RWPE2 (cell line): ENCODE data around the gene RPS6KA4.

Source experiments
- ATAC-seq: fragments of 200-7000 bp; cut with Tn5 transposase; 3 replicates; pipeline ENCODE4 v1.9.1; 2021; ENCODE audit warnings: low read depth
- DNase-seq: peaks from one replicate; pipeline ENCODE4 v3.0.0-alpha.2; 2020; ENCODE audit warnings: low spot score
- H3K27ac ChIP-seq: fragments of 450-650 bp; 2 replicates; pipeline ENCODE4 v1.5.1; 2017; ENCODE audit warnings: mild to moderate bottlenecking; ENCODE audit not compliant: poor library complexity, severe bottlenecking
- H3K27me3 ChIP-seq: fragments of 250-450 bp; sonication (Bioruptor Pico); 2 replicates; pipeline ENCODE4 v1.5.1; 2021; ENCODE audit warnings: mild to moderate bottlenecking, moderate library complexity; ENCODE audit not compliant: insufficient read depth, poor library complexity, severe bottlenecking
- H3K36me3 ChIP-seq: fragments of 250-450 bp; sonication (Bioruptor Pico); 2 replicates; pipeline ENCODE4 v1.5.1; 2020; ENCODE audit warnings: low read depth, mild to moderate bottlenecking, moderate library complexity
- H3K4me1 ChIP-seq: fragments of 250-450 bp; sonication (Bioruptor Pico); 2 replicates; pipeline ENCODE4 v1.5.1; 2021; ENCODE audit warnings: mild to moderate bottlenecking, moderate library complexity; ENCODE audit not compliant: insufficient read depth, poor library complexity, severe bottlenecking
- H3K4me3 ChIP-seq: fragments of 250-450 bp; sonication (Bioruptor Pico); 2 replicates; pipeline ENCODE4 v1.5.1; 2021; ENCODE audit warnings: mild to moderate bottlenecking, moderate library complexity; ENCODE audit not compliant: severe bottlenecking
- H3K9me3 ChIP-seq: fragments of 250-450 bp; sonication (Bioruptor Pico); 2 replicates; pipeline ENCODE4 v1.5.1; 2021; ENCODE audit warnings: mild to moderate bottlenecking, moderate library complexity; ENCODE audit not compliant: severe bottlenecking
- TF ChIP-seq, protein P1 (sequence below): fragments of 450-650 bp; IDR thresholded peaks from one replicate; pipeline ENCODE4 v1.5.1; 2017; ENCODE audit warnings: mild to moderate bottlenecking, moderate library complexity; ENCODE audit not compliant: poor library complexity, severe bottlenecking

RPS6KA4 gene

DNA sequence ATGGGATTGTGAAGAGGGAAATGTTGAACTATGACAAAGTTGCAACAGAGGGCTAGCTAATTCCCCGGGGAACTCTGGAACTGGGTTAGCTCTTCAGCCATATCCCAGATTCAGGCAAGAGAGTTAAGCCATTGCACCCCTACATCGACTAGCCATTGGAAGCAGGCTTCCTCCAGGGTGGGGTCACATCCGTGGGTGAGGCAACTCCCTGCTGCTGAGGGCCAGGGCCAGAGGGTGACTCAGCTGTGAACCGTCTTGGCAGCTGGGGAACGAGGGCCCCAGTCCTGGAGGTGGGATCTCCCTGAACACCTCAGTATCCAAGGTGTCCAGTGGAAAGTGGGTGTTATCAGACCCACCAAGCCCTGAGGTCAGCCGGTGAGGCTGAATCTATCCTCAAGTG lies 41.1 kb downstream of the RPS6KA4 start:
- Histone ChIP-seq H3K27me3 (no peaks in the 10 kb centered on the region), H3K4me1 (peaks cover 6% of the 10 kb centered on the region), H3K36me3 (no peaks in the 10 kb centered on the region), H3K27ac (no peak overlapping the region), H3K4me3 (no peak overlapping the region), H3K9me3 (peaks cover 2% of the 10 kb centered on the region)
- DNase-seq: no peak
- TF ChIP-seq, protein P1, sequence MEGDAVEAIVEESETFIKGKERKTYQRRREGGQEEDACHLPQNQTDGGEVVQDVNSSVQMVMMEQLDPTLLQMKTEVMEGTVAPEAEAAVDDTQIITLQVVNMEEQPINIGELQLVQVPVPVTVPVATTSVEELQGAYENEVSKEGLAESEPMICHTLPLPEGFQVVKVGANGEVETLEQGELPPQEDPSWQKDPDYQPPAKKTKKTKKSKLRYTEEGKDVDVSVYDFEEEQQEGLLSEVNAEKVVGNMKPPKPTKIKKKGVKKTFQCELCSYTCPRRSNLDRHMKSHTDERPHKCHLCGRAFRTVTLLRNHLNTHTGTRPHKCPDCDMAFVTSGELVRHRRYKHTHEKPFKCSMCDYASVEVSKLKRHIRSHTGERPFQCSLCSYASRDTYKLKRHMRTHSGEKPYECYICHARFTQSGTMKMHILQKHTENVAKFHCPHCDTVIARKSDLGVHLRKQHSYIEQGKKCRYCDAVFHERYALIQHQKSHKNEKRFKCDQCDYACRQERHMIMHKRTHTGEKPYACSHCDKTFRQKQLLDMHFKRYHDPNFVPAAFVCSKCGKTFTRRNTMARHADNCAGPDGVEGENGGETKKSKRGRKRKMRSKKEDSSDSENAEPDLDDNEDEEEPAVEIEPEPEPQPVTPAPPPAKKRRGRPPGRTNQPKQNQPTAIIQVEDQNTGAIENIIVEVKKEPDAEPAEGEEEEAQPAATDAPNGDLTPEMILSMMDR: no peak
- ATAC-seq: peak; percentile 92

DNA sequence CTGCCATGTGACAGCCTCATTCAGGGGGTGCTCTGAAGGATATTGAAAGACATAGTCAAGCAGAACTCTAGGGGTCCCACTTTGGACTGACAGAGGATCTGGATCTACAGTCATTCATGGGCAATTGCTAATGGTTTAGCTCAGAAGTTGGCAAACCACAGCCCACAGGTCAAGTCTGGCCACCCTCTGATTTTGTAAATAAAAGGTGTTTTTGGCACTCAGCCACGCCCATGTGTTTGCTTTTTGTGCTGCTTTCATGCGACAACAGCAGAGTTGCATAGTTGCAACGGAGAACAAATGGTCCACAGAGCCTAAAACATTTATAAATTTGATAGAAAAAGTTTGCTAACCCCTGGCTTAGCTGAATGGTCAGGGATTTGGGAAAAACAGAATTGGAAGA lies 41.7 kb downstream of the RPS6KA4 start:
- no peak overlapping the region for H3K4me3 ChIP-seq
- TF ChIP-seq, protein P1: no peak
- H3K36me3 ChIP-seq: no peaks in the 10 kb centered on the region
- DNase-seq: no peak
- H3K27me3 ChIP-seq: no peaks in the 10 kb centered on the region
- no peak for ATAC-seq
- H3K9me3 ChIP-seq: peaks cover 2% of the 10 kb centered on the region
- no peak overlapping the region for H3K27ac ChIP-seq
- H3K4me1 ChIP-seq: peaks cover 6% of the 10 kb centered on the region

DNA sequence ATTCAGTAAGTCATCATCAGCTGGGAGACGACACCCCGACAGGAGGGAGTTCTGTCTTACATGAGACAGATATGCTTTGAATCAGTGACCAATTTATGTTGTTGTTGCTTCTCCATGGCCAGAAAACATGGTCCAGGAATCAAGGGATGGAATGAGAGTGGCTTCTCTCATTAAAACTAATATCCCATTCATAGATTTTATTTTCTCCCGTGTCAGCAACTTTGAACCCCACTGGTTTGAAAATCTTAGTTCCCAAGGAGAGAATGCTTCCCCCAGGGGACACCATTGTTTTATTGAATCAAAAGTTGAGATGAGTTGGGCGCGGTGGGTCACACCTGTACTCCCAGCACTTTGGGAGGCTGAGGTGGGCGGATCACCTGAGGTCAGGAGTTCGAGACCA lies 42.8 kb downstream of the RPS6KA4 start:
- no peak overlapping the region for H3K4me3 ChIP-seq
- TF ChIP-seq, protein P1: no peak
- H3K27me3 ChIP-seq: no peaks in the 10 kb centered on the region

DNA sequence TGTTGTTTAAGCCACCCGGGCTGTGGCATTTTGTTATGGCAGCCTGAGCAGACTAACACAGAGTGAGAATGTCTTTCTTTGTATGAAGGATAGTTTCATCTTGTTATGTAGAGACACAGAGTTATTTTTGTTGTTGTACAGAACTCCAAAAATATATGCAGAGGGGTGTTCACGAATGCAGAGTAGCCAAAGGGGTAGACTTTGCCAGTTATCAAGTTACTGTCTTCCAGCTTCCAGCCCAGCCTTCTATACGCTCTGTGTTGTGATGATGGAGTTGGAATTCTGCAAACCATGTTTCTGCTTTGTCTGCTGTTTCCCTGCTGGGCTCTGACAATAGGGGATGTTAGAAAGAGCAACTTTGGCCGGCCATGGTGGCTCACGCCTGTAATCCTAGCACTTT lies 44.1 kb downstream of the RPS6KA4 start:
- ATAC-seq: no peak
- TF ChIP-seq, protein P1: no peak
- peaks cover 6% of the 10 kb centered on the region for H3K4me1 ChIP-seq

More for the DNA sequence above, 42.8 kb downstream of the RPS6KA4 start:
- Histone ChIP-seq H3K9me3 (peaks cover 2% of the 10 kb centered on the region), H3K27ac (no peak overlapping the region), H3K36me3 (no peaks in the 10 kb centered on the region), H3K4me1 (peaks cover 6% of the 10 kb centered on the region)
- ATAC-seq: no peak
- DNase-seq: no peak

DNA sequence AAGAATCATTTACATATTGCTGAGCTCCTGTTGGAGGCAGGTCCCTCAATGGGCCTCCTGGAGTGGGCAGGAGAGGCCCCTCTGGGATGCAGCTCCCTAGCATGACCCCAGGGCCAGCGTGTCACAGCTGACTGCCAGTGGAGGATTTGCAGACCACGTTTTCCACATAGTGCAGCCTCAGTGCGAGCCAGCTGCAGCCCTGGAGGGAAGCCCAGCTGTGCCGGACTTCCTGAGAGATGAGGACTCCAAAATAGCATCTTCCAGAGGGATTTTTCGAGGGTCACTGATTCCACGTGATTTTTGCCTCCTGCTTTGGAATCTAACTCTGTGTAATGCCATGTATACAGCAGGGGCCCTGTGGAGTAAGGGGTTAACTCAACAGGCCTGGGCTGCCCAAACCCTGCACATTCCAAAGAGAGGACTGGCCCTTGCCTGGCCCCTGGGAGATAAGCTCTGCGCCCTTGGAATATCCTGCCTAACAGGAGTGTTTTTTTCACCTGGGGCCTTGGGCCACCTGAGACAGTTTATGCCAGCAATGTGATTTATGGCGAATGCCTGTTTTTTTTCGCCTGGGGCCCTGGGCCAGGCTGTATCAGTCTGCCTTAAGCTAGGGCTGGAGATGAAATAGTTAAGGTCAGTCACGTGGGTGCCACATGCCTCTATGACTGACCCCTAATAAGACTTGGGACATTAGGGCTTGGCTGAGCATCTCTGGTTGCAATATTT lies 47.4 kb downstream of the RPS6KA4 start:
- Histone ChIP-seq H3K27me3 (no peaks in the 10 kb centered on the region), H3K4me3 (no peak overlapping the region), H3K27ac (no peak overlapping the region), H3K36me3 (no peaks in the 10 kb centered on the region), H3K4me1 (no peaks in the 10 kb centered on the region), H3K9me3 (no peaks in the 10 kb centered on the region)
- DNase-seq (no peak), ATAC-seq (no peak)
- TF ChIP-seq, protein P1: no peak

More for the DNA sequence above, 44.1 kb downstream of the RPS6KA4 start:
- Histone ChIP-seq H3K4me3 (no peak overlapping the region), H3K27ac (no peak overlapping the region), H3K9me3 (peaks cover 2% of the 10 kb centered on the region), H3K36me3 (no peaks in the 10 kb centered on the region), H3K27me3 (no peaks in the 10 kb centered on the region)
- no peak for DNase-seq
